GM19351 (cell line): ENCODE measurements around the gene RPS15.
"Not testable (repeated sequence)": the region's sequence is repeated elsewhere in the genome, so short reads cannot be mapped to it uniquely, and the experiment has no call there.

Experiments used
- ATAC-seq: cut with Tn5 transposase; IDR thresholded peaks from one replicate; pipeline ENCODE4 v1.9.1; 2021; ENCODE audit warnings: mild to moderate bottlenecking, moderate library complexity; ENCODE audit not compliant: unreplicated experiment

Gene RPS15

DNA sequence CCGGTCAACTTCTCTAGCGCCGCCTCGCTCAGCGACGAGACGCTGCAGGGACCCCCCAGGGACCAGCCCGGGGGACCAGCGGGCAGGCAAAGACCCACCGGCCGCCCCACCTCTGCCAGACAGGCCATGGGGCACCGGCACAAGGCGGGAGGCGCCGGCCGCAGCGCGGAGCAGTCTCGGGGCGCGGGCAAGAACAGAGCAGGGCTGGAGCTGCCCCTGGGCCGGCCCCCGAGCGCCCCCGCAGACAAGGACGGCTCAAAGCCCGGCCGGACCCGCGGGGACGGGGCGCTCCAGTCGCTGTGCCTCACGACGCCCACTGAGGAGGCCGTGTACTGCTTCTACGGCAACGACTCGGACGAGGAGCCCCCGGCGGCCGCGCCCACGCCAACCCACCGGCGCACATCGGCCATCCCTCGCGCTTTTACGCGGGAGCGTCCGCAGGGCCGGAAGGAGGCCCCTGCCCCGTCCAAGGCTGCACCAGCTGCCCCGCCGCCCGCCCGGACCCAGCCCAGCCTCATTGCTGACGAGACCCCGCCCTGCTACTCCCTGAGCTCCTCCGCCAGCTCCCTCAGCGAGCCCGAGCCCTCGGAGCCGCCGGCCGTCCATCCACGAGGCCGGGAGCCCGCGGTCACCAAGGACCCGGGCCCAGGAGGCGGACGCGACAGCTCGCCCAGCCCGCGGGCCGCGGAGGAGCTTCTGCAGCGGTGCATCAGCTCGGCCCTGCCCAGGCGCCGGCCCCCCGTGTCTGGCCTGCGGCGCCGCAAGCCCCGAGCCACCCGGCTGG, 29.5 kb downstream of the RPS15 start:
- no peak for ATAC-seq

DNA sequence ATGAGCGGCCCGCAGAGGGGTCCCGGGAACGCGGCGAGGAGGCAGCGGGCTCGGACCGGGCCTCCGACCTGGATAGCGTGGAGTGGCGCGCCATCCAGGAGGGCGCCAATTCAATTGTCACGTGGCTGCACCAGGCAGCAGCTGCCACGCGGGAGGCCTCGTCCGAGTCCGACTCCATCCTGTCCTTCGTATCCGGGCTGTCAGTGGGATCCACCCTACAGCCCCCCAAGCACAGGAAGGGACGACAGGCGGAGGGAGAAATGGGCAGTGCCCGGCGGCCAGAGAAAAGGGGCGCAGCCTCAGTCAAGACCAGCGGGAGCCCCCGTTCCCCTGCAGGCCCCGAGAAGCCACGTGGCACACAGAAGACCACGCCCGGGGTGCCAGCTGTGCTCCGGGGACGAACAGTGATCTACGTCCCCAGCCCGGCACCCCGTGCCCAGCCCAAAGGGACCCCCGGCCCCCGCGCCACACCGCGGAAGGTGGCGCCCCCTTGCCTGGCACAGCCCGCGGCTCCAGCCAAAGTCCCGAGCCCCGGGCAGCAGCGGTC, 30.2 kb downstream of the RPS15 start:
- ATAC-seq = no peak

DNA sequence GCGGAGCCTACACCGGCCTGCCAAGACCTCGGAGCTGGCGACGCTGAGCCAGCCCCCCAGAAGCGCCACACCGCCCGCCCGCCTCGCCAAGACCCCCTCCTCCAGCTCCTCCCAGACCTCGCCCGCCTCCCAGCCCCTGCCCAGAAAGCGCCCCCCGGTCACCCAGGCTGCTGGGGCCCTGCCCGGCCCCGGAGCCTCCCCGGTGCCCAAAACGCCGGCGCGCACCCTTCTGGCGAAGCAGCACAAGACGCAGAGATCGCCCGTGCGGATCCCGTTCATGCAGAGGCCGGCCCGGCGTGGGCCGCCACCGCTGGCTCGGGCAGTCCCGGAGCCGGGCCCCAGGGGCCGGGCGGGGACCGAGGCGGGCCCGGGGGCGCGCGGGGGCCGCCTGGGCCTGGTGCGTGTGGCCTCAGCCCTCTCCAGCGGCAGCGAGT, 30.6 kb downstream of the RPS15 start:
- no peak for ATAC-seq

DNA sequence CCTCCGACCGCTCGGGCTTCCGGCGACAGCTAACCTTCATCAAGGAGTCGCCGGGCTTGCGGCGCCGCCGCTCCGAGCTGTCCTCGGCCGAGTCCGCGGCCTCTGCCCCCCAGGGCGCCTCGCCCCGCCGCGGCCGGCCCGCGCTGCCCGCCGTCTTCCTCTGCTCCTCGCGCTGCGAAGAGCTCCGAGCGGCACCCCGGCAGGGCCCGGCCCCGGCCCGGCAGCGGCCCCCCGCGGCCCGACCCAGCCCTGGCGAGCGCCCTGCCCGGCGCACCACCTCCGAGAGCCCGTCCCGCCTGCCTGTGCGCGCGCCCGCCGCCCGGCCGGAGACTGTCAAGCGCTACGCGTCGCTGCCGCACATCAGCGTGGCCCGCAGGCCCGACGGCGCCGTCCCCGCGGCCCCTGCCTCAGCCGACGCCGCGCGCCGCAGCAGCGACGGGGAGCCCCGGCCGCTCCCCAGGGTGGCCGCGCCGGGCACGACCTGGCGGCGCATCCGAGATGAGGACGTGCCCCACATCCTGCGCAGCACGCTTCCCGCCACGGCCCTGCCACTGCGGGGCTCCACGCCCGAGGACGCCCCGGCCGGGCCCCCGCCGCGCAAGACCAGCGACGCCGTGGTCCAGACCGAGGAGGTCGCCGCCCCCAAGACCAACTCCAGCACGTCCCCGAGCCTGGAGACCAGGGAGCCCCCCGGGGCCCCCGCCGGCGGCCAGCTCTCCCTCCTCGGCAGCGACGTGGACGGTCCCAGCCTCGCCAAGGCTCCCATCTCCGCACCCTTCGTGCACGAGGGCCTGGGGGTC, 31.3 kb downstream of the RPS15 start:
- ATAC-seq = no peak

DNA sequence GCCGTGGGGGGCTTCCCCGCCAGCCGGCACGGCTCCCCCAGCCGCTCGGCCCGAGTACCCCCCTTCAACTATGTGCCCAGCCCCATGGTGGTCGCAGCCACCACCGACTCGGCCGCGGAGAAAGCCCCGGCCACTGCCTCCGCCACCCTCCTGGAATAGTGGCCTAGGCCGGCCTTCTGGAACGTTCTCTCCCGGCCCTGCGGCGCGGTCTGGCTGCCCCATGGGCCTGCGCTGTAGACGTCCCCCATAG, 31.8 kb downstream of the RPS15 start:
- ATAC-seq = no peak

DNA sequence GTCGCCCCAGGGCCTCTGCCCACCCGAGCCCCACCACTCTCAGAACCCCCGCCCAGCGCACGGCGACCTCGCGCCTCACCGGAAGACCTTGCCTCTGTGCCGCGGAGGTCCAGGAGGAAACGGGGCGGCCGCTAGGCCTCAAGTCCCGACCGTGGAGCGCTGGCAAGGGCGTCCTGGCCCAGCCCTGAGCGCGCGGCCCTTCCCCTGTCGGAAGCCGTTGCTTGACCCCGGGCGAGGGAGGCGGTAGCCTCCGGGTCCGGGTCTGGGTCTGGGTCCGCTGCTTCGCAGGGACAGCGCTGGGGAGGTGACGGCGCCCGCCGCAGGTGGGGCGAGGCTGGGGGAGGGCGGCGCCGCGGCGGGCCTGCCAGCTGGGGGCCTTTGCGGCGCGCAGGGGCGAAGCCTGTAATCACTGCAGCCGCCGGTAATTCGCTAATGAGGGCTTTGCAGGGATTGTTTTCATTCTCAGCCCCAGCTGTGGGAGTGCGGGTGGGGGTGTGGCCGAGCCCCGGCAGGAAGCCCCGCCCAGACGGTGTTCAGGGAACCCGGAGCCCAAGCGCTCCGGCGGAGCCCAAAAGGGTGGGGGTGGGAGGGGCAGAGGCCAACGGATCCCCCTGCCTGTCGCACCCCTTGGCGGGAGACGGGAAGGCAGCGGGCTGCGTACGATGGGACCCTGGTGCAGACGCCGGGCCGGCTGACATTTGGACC, 32.3 kb downstream of the RPS15 start:
- ATAC-seq = no peak

DNA sequence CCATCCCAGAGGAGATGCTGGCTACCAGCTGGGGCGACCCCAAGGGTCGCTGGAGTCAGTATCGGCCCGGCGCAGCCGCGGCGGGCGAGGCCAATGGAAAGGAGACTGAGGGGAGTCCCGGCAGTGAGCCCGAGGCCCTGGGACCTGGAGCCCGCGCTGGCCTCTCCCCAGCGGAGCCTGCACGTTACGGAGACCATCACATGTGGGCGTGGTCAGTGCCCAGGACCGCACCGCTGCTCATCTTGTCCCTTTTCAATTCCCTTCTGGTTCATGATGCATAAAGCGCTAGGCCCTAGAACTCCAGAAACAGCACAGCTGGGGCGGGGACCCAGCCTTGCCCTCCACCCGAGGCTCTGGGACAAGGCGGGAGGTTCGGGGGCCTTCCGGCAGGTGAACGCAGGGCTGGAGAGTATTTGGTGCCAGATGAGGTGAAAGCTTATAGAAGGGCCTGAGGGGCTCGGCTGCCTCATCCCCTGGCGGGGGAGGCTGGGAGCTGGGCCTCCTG, 32.9 kb downstream of the RPS15 start:
- no peak for ATAC-seq

DNA sequence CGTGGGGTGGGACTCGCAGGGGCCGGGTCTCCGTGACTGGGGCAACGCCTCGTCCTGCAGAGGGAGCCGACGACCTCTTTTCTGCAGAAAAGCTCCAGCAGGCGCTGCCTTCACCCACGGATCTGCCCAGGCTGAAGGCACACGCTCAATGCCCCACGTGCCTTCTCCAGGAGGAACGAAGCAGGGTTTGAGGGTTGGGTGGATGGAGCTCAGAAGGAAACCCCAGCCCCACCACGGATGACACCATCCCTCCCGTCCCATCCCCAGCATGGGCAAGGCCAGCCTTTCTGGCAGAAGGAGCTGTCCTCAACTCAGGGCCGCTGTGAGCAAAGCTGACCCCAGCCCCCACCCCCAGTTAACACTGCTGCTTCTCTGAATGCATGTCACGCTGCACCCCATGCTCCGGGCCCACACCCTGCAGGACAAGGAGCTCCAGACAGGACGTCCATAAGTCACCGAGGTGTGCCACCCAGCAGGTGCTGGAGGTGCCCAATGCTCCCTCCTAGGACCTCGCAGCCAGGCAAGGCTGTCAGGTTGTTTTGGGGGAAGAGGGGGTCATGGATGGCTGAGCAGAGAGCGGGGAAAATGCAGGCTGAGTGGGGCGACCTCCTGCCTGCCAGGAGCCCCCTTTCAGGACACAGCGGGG, 33.4 kb downstream of the RPS15 start:
- no peak for ATAC-seq

DNA sequence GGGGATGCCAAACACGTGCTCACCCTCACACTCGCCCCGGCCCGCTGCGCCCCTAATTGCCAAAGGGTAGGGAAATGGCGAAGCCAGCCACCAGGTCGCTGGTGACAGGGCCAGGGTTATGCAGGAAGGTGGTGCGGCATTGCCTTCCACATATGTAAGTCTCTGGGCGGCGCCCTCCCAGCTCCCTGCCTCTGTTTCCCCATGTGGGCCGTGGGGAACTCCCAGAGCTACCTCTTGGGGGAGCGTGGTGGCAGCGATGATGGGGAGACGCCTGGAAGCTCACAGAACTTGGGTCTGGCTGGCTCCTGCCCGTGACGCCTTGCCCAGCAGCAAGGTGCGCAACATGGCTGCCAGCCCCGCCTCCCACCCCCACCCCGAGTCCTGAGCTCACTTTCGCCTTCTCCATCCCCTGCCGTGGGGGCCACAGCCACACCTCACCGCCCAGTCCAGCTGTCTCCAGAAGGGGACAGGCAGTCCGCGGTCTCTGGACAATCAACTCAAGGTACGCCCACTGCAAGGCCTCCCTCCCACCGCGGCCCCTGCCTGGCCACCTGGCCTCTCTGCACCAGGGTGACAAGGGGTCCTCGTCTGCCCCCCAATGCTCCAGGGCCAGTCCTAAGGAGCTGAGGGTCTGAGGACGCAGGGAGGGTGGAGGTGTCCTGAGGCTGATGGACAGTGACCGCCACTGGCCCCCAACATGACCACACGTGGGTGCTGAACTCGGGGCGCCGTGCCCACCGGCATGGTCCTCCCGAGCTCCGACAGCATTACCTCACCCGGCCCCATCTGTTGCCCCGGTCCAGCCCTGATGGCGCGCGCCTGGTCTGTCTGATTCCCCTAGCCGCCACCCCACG, 34.3 kb downstream of the RPS15 start:
- no peak for ATAC-seq

DNA sequence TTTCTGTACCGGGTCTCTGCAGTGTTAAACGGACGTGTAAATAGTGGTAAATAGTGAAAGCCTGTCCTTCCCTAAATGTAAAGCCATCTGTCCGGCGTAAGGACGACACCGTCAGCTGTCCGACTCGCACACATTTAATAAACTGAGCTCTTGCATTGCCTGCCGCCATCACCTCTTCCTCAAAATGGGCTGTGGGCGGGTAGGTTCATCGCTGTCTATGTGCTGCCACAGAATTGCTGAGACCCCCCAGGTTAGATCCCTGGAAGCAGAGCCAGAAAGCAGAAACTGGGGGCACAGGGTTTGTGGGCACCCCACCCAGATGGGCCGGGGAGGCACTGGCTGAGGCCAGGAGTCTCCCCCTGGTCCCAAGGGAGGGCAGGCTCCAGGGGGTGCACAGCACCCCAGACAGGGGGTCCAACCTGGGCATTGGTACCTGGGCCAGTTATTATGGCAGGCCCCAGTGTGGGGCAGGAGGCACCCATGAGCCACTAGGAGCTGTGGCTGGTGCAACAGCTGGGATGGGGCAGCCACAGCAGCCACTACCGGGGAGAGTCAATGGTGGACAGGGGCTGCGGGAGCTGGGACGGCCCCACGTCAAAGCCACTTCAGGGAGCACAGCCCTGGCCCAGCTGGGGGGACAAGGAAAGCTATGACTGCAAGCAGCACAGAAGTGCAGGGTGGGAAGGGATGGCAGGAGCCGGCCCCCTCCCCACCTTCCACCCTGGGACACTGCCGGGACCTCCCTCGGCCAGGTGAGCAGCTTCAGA, 35.1 kb downstream of the RPS15 start:
- no peak for ATAC-seq

DNA sequence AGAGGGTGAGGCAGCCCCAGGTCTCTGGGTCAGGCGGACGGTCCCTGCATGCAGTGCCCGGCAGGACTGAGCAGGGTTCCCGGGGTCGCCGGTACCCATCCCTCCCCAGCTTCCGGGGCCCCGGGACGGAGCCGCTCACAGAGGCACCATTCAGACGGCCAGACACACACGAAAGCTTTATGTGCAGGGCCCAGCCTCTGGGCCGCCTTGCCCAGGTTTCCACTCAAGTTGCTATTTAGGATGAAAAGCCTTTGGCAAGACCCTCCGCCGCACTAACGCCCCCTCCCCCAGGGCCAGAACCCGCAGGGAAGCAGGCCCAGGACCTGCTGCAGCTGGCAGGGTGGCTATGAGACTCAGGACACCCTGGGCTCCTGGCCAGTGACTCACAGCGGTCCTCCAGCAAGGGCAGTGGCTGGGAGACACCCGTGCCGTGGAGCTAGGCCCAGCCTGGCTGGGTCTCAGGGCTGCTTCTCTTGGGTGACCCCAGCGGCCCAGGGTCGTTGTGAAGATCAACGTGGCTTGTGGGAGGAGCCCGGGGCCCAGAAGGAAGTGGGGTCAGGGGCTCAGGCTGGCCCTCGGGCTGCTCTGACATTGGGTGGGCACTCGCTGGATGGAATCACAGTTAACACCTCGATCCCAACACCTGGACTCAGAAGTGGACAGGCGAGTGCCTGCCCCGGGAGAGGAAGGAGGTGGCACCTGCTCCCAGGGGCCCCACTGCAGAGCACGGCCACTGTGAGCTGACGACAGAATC, 36.0 kb downstream of the RPS15 start:
- no peak for ATAC-seq

DNA sequence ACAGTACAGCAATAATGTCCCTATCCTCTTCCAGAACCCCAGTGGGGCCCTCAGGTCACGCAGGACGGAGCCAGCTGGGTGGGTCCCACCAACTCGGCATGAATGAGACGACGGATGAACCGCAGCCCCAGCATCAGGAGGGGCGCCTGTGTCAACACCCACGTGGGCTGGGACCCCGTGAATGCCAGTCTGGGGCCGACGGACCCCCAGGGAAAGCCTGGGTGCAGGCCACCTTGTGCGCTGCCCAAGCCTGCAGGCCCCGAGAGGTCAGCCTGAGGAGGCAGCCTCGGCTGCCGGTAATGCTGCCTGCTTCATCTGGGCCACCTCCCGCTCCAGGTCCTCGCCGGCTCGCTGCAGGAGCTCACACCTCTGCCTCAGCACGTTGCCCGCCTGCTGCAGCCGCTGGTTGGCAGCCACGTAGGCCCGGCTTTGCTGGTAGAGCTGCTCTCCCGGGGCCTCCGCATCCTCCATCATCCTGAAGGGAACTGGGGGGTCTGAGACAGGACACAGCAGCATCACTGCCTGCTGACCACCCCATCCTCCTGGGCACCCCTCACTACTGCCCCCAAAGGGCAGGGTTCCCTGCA, 36.7 kb downstream of the RPS15 start:
- ATAC-seq = no peak

DNA sequence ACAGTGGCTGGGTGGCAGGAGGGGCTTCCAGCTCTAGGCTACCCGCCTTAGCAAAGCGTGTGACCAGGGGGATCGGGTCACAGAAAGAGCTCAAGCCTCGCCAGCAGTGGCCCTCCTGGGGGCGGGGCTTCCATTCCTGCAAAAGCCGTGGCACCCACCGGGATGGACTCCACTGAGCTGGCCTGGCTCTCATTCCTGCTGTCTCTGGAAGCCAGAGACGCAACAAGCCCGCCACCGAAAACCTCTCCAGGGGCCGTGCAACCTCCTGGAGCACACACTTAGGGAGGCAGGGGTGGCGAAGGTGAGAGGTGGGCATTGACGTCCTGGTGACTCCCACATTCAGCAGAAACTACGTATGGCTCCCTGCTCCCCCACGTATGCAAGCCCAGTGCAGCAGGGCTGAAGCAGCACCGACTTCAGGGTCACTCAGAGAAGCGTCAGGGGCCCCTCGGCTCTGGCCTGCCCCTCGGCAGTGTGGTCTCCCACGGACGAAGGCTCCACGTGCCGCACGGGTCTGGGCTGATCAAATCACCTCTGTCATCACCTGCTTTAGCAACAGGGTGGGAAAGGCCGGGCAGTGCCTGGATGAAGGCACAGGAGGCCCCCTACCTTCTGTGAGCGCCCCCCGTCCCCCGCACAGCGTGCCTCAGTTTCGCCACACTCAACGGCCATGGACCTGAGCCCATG, 37.7 kb downstream of the RPS15 start:
- no peak for ATAC-seq

DNA sequence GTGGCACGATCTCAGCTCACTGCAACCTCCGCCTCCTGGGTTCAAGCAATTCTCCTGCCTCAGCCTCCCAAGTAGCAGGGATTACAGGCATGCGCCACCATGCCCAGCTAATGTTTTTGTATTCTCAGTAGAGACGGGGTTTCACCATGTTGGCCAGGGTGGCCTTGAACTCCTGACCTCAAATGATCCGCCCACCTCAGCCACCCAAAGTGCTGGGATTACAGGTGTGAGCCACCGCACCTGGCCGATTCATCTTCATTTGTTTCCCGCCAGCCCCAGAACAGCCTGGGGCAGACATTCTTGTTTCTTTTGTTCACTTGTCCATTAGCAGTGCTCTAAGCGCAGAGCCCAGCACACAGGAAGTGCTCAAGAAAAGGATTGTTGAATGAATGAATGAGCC, 38.9 kb downstream of the RPS15 start:
- not testable (repeated sequence) for ATAC-seq

DNA sequence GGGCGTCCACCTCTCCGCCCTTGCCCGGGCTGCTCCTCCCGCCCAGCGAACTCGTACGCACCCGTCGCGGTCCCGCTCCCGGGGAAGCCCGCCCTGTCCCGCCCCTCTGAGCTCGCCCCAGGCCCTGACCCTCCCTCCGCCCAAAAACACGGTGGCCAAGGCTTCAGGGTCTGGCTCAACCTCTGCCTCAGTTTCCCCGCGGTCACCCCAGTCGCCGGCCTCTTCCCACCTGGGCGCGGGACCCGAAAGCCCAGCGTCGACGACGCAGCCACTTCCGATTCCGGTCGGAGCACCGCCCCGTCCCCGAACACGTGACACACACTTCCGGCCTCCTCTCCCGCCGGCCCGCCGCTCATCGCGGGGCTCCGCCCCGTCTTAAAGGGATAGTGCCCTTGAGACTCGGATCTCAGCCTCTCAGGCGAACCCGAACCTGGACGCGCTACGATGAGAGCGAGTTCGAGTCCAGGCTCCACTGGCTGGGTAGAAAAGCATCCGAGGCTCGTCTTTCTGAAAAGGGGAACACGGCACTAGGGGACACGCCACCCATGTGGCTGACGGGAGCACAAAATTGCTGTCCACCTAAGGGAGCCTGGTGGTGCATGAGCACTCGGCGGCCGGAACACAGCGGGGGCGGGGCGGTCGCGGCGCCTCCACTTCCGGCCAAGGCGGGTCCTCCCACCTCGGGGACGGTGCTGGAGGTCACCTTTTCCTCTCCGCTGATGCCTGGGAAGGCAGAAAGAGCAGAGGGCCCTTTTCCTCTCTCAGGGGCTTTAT, 40.9 kb downstream of the RPS15 start, which contains the start of gene C19orf25:
Gene C19orf25 (minus strand): TSS at position 282 of the 774 bp plus-strand sequence. CDS start 312 bp downstream, outside the sequence.
- ATAC-seq = peak; percentile 87

DNA sequence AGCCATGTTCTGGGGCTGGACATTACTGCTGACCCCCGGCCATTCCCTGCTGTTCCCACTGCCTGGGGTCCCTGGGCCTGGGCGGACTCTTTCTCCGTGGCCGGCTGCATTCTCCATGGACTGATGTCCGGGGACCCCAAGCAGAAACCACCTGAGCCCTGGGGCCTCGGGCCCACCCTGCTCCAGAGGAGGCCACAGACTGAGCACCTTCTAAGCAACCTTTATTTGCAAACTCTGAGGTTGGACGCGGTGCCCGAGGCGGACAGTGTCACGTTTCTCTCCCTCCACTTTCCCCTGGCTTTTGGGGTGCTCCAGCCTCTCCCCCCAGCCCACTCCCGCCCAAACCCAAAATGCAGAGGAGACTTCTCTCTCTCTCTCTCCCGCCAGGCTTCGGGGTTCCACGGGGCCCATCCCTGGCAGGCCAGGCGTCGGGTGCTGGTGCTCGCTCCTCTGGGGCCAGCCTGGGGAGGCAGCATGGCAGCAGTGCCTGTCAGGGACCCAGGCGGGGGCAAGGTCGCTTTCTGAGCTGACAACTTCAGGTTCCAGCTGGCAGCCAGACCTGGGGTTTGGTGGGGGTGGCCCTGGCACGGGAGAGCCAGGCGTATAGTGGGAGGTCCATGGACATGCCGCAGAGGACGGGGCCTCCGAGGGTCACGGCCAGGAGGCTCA, 43.2 kb downstream of the RPS15 start:
- no peak for ATAC-seq
